Body of pancreas (tissue), 4 donors: ENCODE data around the gene ADARB1.

Source experiments
- CTCF ChIP-seq, 7 experiments: fragments of 450-650 bp in 4 of 7; fragments of 200-600 bp in 3 of 7; sonication (generic) in 3 of 7; IDR thresholded peaks; one replicate each; pipeline ENCODE4 v1.5.1; 2016 to 2019; ENCODE audit warnings: antibody characterized with exemption in 7 of 7
- POLR2A ChIP-seq, 3 donors: fragments of 450-650 bp; IDR thresholded peaks; one replicate each; pipeline ENCODE4 v1.6.1; 2016; ENCODE audit warnings: antibody characterized with exemption in 3 of 3, mild to moderate bottlenecking in 2 of 3

GRCh38 chr21:45081636-45082035 is 7.3 kb downstream of the ADARB1 start:
- TF ChIP-seq POLR2A (IDR thresholded peaks at IDR 0.05) (no peak), CTCF (IDR thresholded peaks at IDR 0.05) (no peak)
